PFSK-1 (cell line): Measurements from ENCODE around the gene SLC29A1.

Experiments
- FOXP2 ChIP-seq: optimal IDR thresholded peaks from 2 replicates; pipeline ENCODE3; 2011; ENCODE audit warnings: borderline replicate concordance, control low read depth, inconsistent platforms; ENCODE audit not compliant: insufficient read depth; ENCODE audit errors: extremely low read length, extremely low read depth
- POLR2AphosphoS5 ChIP-seq: IDR thresholded peaks from 2 replicates; pipeline ENCODE4 v1.6.1; 2012; ENCODE audit warnings: low read depth, mild to moderate bottlenecking, control low read depth, low read length, moderate library complexity
- REST ChIP-seq, 2 experiments: IDR thresholded peaks; 2 replicates each; pipeline versions ENCODE4 v1.6.1 to v1.8.0; 2011 to 2012; ENCODE audit warnings: low read depth in 2 of 2, low read length in 2 of 2, control low read depth in 1 of 2, inconsistent platforms in 1 of 2, mild to moderate bottlenecking in 1 of 2, moderate library complexity in 1 of 2; ENCODE audit not compliant: insufficient read depth in 1 of 2
- SIN3A ChIP-seq: IDR thresholded peaks from 2 replicates; pipeline ENCODE4 v1.6.1; 2012; ENCODE audit warnings: mild to moderate bottlenecking, low read length, moderate library complexity, borderline replicate concordance; ENCODE audit not compliant: insufficient read depth
- TAF1 ChIP-seq: IDR thresholded peaks from 2 replicates; pipeline ENCODE4 v1.6.1; 2012; ENCODE audit warnings: low read length, control low read depth, borderline replicate concordance; ENCODE audit not compliant: insufficient read depth

The SLC29A1 gene

GRCh38 chr6:44235269-44235668 lies 11.9 kb downstream of the SLC29A1 start:
- no peak for TF ChIP-seq POLR2AphosphoS5

DNA sequence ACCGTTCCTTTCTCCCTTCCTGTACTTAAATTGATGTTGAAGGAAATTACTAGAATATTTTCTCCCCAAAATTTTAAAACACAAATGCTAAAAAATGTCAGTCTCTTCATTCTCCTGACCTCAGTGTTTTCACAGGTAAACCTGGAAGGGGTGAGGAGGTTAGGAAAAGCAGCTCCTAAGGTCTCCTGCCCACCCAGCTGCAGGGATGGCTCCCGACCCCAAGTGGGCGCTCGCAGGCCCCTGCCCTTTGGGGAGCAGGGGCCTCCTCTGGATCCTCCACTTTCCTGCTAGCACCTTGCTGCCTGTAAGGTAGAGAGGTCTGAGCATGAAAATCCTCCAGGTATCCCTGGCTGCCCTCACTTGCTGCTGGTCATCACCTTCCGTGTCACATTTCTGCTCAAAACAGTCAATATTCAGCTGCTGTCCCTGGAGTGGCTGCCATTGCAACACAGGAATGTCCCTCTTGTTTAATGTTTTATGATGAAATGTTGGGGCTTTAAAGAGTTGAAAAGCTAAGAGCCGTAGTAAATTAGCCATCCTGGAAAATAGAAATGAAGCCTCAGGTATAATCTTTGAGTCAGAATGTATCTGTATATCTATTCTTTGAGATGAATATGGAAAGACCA lies 12.6 kb downstream of the SLC29A1 start:
- TF ChIP-seq FOXP2 (no peak), TAF1 (no peak), POLR2AphosphoS5 (no peak), REST (IDR thresholded peaks at IDR 0.05; ENCODE audit: insufficient read depth in 1 of 2, low read depth in 2 of 2, low read length in 2 of 2) (no peak), SIN3A (no peak)

GRCh38 chr6:44237021-44237812 lies 13.8 kb downstream of the SLC29A1 start:
- TF ChIP-seq TAF1, result no peak
- peak; percentile 2 for TF ChIP-seq FOXP2
- TF ChIP-seq REST (IDR thresholded peaks at IDR 0.05; ENCODE audit: insufficient read depth in 1 of 2, low read depth in 2 of 2, low read length in 2 of 2), result no peak
- peak; percentile 45; the same call in 1 of the 2 replicates for TF ChIP-seq SIN3A
- peak; percentile 80; the same call in 1 of the 2 replicates for TF ChIP-seq POLR2AphosphoS5

DNA sequence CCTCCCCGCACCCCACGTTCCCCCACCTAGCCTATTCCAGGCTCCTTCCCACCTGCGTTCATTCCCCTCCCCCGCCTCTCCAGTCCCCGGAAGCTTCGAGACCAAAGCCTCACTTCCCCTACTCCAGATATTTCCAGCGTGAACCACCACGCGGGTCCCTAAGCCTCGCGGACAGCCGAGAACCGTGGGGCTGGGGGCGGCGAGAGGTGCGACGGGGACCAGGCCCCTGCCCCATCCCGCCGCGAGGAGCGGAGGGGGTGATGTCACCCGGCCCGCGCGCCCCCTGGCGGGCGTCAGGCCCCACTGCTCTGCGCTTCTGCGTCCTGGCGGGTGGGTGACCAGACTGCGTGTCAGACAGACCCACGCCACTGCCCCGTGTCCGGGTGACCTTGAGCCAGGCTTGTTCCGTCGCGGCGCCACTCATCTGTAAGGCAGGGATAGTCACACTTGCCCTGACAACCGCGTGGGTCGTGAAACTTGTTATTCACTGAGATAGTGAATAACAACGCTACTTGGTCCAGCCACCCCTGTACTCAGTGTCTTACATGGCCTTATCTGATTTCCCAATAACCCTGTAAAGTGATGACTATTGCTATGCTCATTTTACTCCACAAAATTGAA lies 14.5 kb downstream of the SLC29A1 start:
- TF ChIP-seq POLR2AphosphoS5 (peak; percentile 80), FOXP2 (peak; percentile 85), SIN3A (no peak), REST (IDR thresholded peaks at IDR 0.05; ENCODE audit: insufficient read depth in 1 of 2, low read depth in 2 of 2, low read length in 2 of 2) (no peak)

DNA sequence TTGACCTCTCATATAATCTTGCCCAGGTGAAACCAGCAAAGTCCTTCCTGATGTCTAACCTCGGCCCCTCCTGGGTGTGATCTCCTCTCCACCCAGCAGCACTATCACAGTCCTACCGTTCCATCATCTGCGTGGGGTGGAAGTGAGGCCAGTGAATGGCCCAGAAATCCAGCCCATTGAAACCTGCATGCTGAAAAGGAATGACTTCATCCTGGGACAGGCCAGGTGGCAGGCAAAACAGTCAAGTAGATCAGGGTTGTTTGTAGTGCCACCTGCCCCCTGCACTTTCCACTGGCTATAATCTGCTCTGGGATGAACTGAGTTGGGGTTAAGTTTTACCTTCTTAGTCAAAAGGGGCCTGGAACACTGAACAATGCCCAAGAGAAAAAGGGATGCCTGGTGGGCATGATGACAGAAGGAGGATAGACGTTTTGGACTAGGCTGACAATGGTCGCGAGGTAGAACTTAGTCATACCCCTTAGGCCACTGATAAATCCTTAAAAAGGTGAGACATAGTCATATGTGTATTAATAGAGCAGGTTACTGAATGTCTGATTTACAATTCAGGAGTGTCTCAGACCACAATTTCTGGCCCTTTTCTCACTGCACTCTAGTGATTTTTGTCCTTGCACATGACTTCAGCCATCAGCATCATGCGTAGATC lies 15.4 kb downstream of the SLC29A1 start:
- TF ChIP-seq POLR2AphosphoS5, result no peak
- TF ChIP-seq SIN3A, result no peak
- no peak for TF ChIP-seq FOXP2
- TF ChIP-seq TAF1, result no peak
